MM.1S (cell line): ENCODE measurements around the gene DSCAM.

ENCODE experiments used
- CTCF ChIP-seq: fragments of 300-600 bp; sonication (generic); IDR thresholded peaks from 2 replicates; pipeline ENCODE4 v1.5.1; 2016; ENCODE audit warnings: antibody characterized with exemption, low read length, mixed read lengths
- EZH2 ChIP-seq: fragments of 300-600 bp; sonication (generic); optimal IDR thresholded peaks from 2 replicates; pipeline ENCODE3; 2017; ENCODE audit warnings: low read depth, mild to moderate bottlenecking, antibody characterized with exemption, low read length, mixed read lengths

- no peak for TF ChIP-seq CTCF
- no peak for TF ChIP-seq EZH2
Observed at GRCh38 chr21:40706806-40707655, 139.9 kb downstream of the DSCAM start.
